T follicular helper cell (primary cell): Measurements from ENCODE around the gene FGF4.
"Not testable (repeated sequence)": the region's sequence is repeated elsewhere in the genome, so short reads cannot be mapped to it uniquely, and the experiment has no call there.

Experiments
- DNase-seq: peaks from one replicate; pipeline ENCODE4 v3.0.0-alpha.2; 2020; ENCODE audit warnings: low read depth

FGF4 gene

DNA sequence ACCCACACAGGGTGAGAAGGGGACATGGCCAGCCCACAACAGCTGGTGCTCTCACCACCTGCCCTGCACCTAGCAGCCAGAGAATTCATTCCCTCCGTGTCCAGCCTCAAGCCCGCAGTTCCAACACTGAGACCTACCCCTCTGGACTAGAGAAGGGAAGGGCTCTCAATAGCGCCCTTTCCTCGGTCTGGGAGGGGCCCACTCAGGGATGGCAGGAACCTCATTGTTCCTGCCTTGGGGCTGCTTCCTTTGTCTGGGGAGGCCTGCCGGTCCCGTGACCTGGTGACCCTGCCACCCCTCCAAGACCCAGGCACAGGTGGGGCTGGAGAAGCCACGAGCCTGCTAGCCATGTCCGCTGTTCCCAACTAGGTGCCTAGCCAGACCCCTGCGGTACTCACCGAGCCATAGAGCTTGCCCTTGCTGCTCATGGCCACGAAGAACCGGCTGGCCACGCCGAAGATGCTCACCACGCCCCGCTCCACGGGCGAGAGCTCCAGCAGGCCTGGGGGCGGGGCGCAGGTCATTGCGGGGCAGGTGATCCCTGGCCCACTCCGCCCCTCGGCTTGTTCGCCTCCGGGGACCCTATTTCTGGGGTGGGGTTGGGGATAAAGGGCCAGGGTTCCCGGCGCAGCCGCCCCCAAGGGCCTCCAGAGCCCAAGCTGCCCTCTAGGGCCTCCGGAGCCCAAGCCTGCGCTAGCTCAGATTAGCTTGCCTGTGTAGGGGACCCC, 1.4 kb downstream of the FGF4 start:
- no peak for DNase-seq

DNA sequence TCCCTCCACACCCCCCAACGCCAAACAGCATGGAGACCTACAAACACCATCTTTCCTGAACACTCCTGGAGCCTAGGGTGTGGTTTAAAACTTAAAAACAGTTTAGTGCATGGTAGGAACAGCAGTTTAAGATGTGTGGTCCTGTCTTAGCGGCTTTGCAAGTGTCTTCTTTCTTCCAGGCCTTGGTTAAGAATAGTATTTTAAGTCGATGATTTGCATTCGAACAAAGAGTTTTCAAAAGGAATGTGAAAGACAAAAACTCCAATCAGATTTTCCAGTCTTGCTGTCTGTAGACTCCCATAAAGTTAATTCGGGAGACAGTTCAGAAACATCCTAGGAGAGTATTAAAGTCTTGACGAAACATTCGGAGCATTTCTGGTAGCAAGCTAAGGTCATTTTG, 3.7 kb downstream of the FGF4 start:
- DNase-seq, result no peak

DNA sequence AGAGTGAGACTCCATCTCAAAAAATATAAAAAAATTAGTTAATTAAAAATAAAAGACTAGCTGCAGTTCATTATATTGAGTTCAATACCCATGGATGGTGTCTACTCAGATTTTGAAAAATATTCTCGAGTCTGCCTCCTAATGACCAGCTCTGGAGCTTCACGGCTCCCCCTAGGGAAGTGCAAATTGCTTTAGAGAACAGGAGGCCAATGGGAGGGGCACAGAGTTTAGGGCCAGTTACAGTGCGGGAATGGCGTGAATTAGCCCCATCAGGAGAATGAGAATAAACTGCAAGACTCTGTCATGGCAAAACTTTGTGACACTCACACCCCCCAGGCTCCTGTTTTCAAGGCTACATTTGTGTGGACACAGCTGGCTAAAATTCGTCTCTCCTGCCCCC, 4.6 kb downstream of the FGF4 start:
- no peak for DNase-seq

DNA sequence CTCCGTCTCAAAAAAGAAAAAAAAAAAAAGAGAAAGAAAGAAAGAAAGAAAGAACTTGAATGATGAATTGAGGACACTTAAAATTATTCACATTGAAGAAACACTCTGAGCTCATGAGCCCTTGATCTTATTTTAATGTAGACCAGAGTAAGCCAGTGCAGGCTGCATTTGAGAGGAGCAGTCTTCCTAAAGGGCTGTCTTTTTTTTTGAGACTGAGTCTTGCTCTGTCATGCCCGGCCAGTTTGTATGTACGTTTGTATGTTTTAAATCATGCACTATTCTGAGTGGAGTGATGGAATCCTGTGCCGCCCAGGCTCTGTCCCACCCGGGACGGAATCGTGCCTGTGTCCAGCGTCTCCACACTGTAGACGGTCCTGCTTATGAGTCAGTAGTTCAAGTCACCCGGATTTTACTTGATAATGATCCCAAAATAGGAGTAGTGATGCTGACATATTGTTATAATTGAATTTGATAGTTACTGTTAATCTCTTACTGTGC, 9.6 kb downstream of the FGF4 start:
- no peak for DNase-seq

- not testable (repeated sequence) for DNase-seq
Measured at GRCh38 chr11:69764918-69765317, 10.2 kb downstream of the FGF4 start.

GRCh38 chr11:69760319-69760718, 14.8 kb downstream of the FGF4 start:
- no peak for DNase-seq

DNA sequence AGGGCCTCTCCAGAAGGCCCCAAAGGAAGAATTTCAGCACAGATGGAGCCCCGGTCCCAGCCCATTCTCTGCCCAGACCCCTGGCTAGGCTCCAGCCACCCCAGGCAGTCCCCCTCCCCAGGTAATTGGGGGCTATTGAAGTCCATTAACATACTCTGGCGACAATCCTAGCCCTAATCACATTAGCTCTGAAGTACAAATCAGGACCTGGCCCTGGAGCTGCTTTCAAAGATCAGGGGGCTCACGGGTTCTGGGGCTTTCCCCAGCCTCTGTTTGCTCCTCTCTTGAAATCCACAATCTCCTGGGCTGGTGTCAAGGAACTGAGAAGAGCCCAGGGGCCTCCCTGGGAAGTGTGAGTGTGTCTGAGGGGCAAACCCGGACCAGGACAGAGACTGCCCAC, 22.3 kb downstream of the FGF4 start:
- no peak for DNase-seq

DNA sequence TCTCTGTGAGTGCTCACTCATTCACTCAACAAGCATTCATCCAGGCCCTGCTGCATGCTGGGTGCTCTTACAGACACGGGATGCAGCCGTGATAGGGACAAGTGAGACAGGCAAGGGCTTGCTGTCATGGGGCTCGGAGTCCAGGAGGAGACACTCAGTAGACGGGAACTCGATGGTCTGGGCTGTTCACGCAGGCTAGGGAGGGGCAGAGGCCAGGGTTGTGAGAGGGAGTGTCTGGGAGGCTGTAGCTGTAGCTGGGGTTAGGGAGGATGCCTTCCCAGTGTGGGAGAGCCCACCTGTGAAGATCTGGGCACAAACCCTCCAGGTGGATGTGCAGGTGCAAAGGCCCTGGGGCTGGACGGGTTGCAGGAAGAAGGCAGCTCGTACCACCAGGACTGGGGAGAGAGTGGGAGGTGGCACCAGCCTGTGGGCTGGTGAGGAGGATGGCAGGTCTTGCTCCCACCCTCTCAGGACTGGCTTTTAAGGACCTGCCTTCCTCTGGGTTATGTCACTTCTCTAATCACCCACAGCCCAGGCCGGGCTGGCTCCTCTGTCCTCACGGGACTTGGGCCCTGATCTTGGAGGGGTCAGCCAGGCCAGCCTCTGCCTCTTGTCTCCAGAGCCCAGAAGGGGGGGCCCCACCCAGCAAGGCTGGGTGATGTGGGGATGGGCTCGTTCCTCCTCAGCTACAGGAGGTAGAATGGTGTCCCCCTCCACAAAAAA, 24.1 kb downstream of the FGF4 start:
- no peak for DNase-seq

DNA sequence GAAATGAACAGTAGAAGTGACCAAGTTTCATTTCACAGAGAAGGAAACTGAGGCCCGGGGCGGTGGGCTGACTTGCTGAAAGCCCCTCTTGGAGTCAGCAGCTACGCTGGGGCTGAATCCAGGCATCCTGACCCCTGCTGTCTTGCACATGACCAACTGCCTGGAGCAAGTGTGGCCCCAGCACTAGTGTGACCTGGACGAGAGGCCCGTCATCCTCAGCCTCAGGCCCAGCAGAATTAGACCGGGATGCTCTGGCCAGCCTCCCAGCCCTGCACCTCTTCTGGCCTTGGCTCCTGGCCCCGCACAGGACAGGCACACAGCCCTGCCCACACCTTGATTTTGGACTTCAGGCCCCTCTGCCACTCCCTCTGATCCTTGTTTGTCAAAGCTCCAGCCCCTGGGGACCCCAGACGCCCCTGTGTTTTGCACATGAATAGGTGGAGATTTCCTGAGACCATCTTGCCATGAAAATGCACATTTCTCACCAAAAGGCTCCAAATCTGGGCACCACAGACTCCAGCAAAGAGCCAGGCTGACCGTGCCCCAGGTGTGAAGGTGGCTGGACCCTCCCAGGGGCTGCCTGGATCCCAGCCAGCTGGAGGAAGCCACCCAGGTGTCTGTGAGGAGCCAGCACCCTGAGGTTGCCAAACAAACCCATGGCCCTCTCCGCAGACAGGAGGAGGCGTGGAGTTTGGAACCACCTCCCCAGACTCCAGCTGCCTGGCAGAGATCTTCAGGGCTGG, 24.9 kb downstream of the FGF4 start:
- DNase-seq, result no peak

GRCh38 chr11:69748637-69749036, 26.5 kb downstream of the FGF4 start:
- no peak for DNase-seq

DNA sequence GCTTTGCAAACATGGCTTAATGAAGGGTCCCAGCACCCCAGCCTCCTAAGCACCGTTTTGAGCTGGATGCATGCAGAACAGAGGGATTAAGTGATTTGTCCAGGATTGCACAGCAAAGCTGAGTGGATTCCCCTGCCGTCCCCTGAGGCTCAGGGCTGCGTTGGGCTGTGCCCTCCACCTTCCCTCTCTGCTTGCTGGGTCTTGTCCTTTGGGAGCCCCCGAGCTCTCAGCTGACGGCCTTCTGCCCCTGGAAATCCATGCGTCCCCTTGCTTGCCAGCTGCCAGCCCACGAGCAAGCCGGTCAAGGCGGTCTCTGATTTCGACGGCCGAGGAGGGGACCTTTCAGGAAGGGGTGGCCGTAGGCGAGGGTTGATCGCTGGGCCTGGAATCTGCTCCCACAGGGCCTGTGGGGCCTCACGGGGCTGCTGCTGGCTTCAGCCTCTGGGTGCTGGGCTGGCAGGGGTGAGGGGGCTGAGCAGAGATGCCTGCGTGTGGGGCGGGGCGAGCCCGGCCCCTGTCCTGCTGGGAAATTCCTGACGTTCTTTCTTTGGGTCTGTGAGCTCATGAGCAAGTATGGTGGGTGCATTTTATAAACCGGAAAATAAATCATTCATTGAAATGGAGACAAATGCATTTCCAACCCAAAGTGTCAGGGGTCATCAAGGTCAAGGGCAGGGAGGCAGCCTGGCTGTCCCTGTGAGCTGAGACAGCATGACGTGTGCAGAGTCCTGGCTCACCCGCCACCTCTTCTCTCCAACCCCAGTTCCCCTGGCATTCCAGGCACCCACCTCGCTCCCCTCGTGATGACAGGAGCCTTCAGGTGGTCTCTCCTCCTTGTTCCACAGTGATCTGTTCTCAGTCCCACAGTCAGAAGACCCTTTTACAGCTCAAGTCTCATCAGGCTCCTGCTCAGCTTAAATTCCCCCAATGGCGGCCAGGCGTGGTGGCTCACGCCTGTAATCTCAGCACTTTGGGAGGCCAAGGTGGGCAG, 28.1 kb downstream of the FGF4 start:
- DNase-seq, result no peak

- no peak for DNase-seq
Measured at GRCh38 chr11:69746140-69746539, 29.0 kb downstream of the FGF4 start.

DNA sequence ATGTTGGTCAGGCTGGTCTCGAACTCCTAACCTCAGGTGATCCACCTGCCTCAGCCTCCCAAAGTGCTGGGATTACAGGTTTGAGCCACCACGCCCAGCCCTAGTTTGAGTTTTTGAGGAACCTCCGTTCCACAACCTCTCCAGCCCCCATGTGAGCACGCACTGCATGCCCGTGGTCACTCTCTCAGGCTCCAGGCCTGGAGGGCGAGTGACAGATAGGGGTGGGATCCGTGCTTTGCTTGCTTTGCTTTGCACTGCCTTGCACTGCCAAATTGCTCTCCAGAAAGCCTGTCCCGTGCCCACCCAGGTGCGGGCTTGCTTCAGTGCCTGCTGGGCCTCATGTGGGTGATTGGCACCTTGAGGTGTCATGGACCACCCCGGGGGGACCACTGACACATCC, 29.9 kb downstream of the FGF4 start:
- DNase-seq, result no peak

DNA sequence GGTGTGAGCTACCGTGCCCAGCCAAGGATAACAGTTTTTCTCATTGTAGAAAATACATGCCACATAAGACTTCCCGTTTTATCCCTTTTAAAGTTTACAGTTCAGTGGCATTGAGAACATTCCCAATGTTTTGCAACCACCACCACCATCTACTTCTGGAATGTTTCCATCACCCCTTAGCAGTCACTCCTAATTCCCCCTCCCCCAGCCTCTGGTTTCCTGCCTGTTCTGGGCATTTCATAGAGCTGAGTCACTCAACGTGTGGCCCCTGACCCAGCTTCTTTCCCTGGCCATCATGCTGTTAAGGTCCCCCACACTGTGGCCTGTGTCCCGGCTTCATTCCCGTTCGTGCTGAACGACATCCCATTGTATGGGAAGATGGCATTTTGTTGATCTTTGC, 30.7 kb downstream of the FGF4 start:
- DNase-seq, result no peak

GRCh38 chr11:69734841-69735240, 40.3 kb downstream of the FGF4 start:
- no peak for DNase-seq

- DNase-seq, result no peak
Measured at GRCh38 chr11:69734367-69734766, 40.8 kb downstream of the FGF4 start.

- no peak for DNase-seq
Measured at GRCh38 chr11:69732910-69733309, 42.2 kb downstream of the FGF4 start.

- no peak for DNase-seq
Measured at GRCh38 chr11:69731110-69731509, 44.0 kb downstream of the FGF4 start.

DNA sequence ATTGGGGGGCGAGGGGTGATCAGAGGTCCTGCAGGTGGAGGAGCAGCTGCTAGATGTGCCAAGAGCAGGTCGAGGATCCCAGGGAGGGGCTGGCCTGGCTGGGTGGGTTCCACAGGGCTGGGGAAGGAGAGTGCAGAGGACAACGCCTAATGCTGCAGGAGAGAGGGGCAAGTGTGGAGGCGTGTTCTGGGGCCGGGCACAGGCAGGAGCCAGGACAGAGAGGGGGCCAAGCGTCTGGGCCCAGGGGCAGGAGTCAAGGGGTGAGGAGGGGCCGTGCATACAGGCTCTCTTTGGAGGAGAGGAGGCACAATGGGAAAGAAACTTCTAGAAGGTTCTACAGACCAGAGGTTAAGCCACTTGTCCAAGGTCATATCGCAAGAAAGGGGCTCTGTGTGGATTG, 44.6 kb downstream of the FGF4 start:
- no peak for DNase-seq

DNA sequence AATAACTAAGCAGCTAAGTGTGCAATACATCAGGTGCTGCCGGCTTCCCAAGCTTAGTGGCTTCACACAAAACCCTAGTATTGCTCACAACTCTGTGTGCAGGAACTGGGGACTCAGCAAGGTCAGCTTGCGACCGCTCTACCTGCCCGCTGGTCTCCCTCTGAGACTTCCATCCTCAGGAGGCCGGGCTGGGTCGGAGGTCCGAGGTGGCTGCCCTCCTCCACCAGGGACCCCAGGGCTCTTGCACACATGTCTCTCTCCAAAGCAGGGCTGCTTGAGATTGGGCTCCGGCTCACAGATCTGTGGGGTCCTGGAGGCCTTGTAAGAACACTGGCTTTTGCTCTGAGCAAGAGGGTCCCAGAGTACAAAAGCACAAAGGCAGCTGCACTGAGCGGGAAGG, 45.9 kb downstream of the FGF4 start:
- DNase-seq, result no peak

- no peak for DNase-seq
Measured at GRCh38 chr11:69727266-69727665, 47.9 kb downstream of the FGF4 start.

GRCh38 chr11:69726481-69726880, 48.7 kb downstream of the FGF4 start:
- no peak for DNase-seq
